ENCODE results near the gene SNAPC2. TPM values are rescaled to one million over a fixed set of nuclear protein-coding genes. Genes with fewer than 3 reads are reported as not detected.
A peak's percentile ranks its signal among the peaks of the same experiment; 100 is the strongest.

SNAPC2 gene
- total RNA-seq, 1 experiment from 2014 or later = 24.1 TPM

- BruUV-seq (replicated peaks) = no TSS peak
- ChIA-PET POLR2A (interaction anchor here (0.6 to 5.2 kb wide), 2 partner anchors 17 kb away, joined by 3 to 56 read pairs; partner anchors contain the start of gene TIMM44), CTCF (interaction anchor here (0.5 to 1.7 kb wide), 4 partner anchors 28 to 76 kb away, joined by 3 to 4 read pairs (median 3); no protein-coding TSS in a partner anchor)
- H3K4me3 Mint-ChIP-seq (ENCODE audit: unreplicated experiment) = peak within 1 kb of the TSS; percentile 71
- H3K4me1 Mint-ChIP-seq (ENCODE audit: insufficient read depth, unreplicated experiment) = peaks cover 19% of the 10 kb centered on the region
- DNase-seq (ENCODE audit: unreplicated experiment) = peak; percentile 56
- H3K36me3 Mint-ChIP-seq (ENCODE audit: insufficient read depth, unreplicated experiment) = peaks cover 64% of the 10 kb centered on the region
- H3K27me3 Mint-ChIP-seq (ENCODE audit: insufficient read depth, unreplicated experiment) = no peaks in the 10 kb centered on the region
- no peak within 1 kb of the TSS for H3K27ac Mint-ChIP-seq (ENCODE audit: low read depth, unreplicated experiment)
- H3K9me3 Mint-ChIP-seq (ENCODE audit: unreplicated experiment) = no peaks in the 10 kb centered on the region
- no peak for TF ChIP-seq CTCF (IDR thresholded peaks at IDR 0.05; ENCODE audit: unreplicated experiment)
- intact Hi-C loops (cut with micrococcal nuclease) = no loop called here
These were observed 6.0 kb downstream of the SNAPC2 start, which contains the start of gene CTXN1 for GRCh38 chr19:7926021-7926726. Gene CTXN1, minus strand, starts transcription at chr19:7926135. Its CDS starts 597 bp downstream, at chr19:7925538.

DNA sequence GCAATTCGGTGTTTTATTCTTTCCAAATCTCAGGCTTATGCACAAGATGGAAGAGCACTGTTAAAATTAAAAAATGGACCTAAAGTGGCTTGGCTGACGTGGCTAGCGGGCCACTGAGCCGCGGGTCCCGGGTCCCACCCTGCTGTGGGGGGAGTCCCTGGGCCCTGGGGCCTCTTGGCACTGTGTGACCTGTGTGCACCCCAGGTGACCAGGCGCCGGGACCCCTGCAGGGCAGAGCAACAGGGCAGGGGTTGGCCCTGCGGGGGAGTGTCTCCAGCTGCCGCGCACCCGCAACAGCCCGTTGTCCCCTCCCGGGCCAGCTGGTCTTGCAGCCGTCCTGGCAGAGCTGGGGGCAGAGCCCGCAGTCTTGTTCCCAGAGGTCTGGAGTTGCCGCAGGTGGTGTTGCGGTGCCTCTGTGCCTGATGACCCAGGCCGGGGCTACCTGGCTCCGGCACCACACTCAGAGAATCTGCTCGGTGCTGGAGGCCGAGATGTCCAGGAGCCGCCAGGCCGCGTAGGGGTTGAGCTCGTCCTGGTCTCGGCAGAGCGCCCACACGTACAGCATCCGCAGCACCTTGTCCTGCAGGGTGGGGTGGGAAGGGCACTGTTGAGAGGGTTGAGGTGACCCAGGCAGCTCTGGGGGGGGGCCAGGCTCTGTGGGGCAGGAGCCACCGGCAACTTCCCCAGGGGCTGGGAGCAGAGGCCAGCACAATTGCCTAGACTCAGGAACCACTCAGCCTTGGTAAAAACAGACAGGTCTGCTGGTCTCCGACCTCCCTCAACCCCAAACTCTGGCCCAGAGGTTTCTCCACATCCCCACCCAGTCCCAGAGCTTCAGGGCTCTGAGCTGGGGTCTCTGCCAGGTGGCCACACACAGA, 6.8 kb downstream of the SNAPC2 start:
- BruUV-seq (replicated peaks) = TSS peak; percentile 53
- Mint-ChIP-seq H3K4me3 (ENCODE audit: unreplicated experiment) (peak overlapping the region; percentile 52), H3K27ac (ENCODE audit: low read depth, unreplicated experiment) (no peak overlapping the region), H3K9me3 (ENCODE audit: unreplicated experiment) (no peaks in the 10 kb centered on the region), H3K27me3 (ENCODE audit: insufficient read depth, unreplicated experiment) (no peaks in the 10 kb centered on the region), H3K4me1 (ENCODE audit: insufficient read depth, unreplicated experiment) (peaks cover 17% of the 10 kb centered on the region), H3K36me3 (ENCODE audit: insufficient read depth, unreplicated experiment) (peaks cover 63% of the 10 kb centered on the region)
- CTCF ChIA-PET = interaction anchor here (0.5 to 1.7 kb wide), 5 partner anchors 27 to 246 kb away, joined by 3 to 4 read pairs (median 3); partner anchors contain the start of gene TRAPPC5
- no peak for TF ChIP-seq CTCF (IDR thresholded peaks at IDR 0.05; ENCODE audit: unreplicated experiment)
- DNase-seq (ENCODE audit: unreplicated experiment) = no peak
- intact Hi-C loops (cut with micrococcal nuclease) = no loop called here
- POLR2A ChIA-PET = interaction anchor here (1.1 to 5.2 kb wide), 2 partner anchors 16 to 57 kb away, joined by 3 to 56 read pairs; partner anchors contain the start of gene TIMM44

GRCh38 chr19:7927605-7928333, 7.6 kb downstream of the SNAPC2 start:
- Mint-ChIP-seq H3K27me3 (ENCODE audit: insufficient read depth, unreplicated experiment) (no peaks in the 10 kb centered on the region), H3K36me3 (ENCODE audit: insufficient read depth, unreplicated experiment) (peaks cover 65% of the 10 kb centered on the region), H3K27ac (ENCODE audit: low read depth, unreplicated experiment) (peak overlapping the region; percentile 93), H3K4me3 (ENCODE audit: unreplicated experiment) (peak overlapping the region; percentile 62), H3K4me1 (ENCODE audit: insufficient read depth, unreplicated experiment) (peaks cover 13% of the 10 kb centered on the region), H3K9me3 (ENCODE audit: unreplicated experiment) (no peaks in the 10 kb centered on the region)
- POLR2A ChIA-PET = interaction anchor here (0.7 to 5.2 kb wide), 7 partner anchors 11 to 361 kb away, joined by 3 to 56 read pairs (median 4); partner anchors contain the start of gene TIMM44
- TF ChIP-seq CTCF (IDR thresholded peaks at IDR 0.05; ENCODE audit: unreplicated experiment) = no peak
- BruUV-seq (replicated peaks) = no TSS peak
- DNase-seq (ENCODE audit: unreplicated experiment) = no peak
- CTCF ChIA-PET = interaction anchor here (0.6 to 2.0 kb wide), 6 partner anchors 8 to 324 kb away, joined by 3 to 14 read pairs (median 4); partner anchors contain the start of genes SNAPC2, TIMM44 and TRAPPC5
- intact Hi-C loops (cut with micrococcal nuclease) = no loop called here

All from MCF 10A (cell line).